B cell (primary cell): ENCODE data around the gene CAPS. TPM values are rescaled to one million over a fixed set of nuclear protein-coding genes. Genes with fewer than 3 reads are reported as not detected.

Experiments
- ATAC-seq: fragments of 200-7000 bp; cut with Tn5 transposase; one replicate; pipeline ENCODE4 v1.10.0; 2021; ENCODE audit warnings: low read depth, mild to moderate bottlenecking, moderate number of reproducible peaks, moderate library complexity
- CTCF ChIA-PET: fragments of 350-600 bp; sonication (Branson Sonifier 250); formaldehyde crosslinking; loops from one replicate; lab custom pipeline; 2021; ENCODE audit warnings: antibody characterized with exemption, inconsistent platforms; lab: Charles Lee
- POLR2A ChIA-PET: fragments of 350-600 bp; sonication (Branson Sonifier 250); formaldehyde crosslinking; loops from one replicate; lab custom pipeline; 2021; ENCODE audit warnings: antibody characterized with exemption; lab: Charles Lee
- DNase-seq: peaks from one replicate; pipeline ENCODE4 v3.0.0; 2013
- H2AFZ ChIP-seq: 2 replicates; pipeline ENCODE4 v1.6.1; 2012; ENCODE audit warnings: mild to moderate bottlenecking, low read depth, low read length; ENCODE audit not compliant: insufficient read depth, poor library complexity, severe bottlenecking
- H3K27ac ChIP-seq, 2 donors: 1 replicate in 1 of 2; 2 replicates in 1 of 2; pipeline ENCODE4 v1.5.1; 2012 to 2013; ENCODE audit warnings: low read length in 2 of 2, mild to moderate bottlenecking in 2 of 2, moderate library complexity in 1 of 2
- H3K27me3 ChIP-seq, 4 experiments: fragments of 200-600 bp in 1 of 4; sonication (generic) in 1 of 4; replicated peaks in 1 of 4; 1 replicate in 2 of 4; 2 replicates in 2 of 4; pipeline versions ENCODE4 v1.6.1 to v1.7.0; 2013 to 2016; ENCODE audit warnings: low read length in 3 of 4, mild to moderate bottlenecking in 2 of 4, mixed read lengths in 1 of 4, moderate library complexity in 1 of 4; ENCODE audit not compliant: insufficient read depth in 4 of 4, control insufficient read depth in 3 of 4; ENCODE audit errors: control extremely low read depth in 1 of 4
- H3K36me3 ChIP-seq, 2 experiments: replicated peaks in 1 of 2; 1 replicate in 1 of 2; 2 replicates in 1 of 2; pipeline versions ENCODE4 v1.6.1 to v1.7.1; 2013; ENCODE audit warnings: low read length in 1 of 2; ENCODE audit not compliant: insufficient read depth in 2 of 2, control insufficient read depth in 1 of 2; ENCODE audit errors: control extremely low read depth in 1 of 2, extremely low read depth in 1 of 2
- H3K4me1 ChIP-seq, 2 donors: fragments of 200-600 bp in 1 of 2; sonication (generic) in 1 of 2; 1 replicate in 1 of 2; 2 replicates in 1 of 2; pipeline versions ENCODE4 v1.5.1 to v1.6.1; 2013 to 2017; ENCODE audit warnings: low read length in 2 of 2; ENCODE audit not compliant: control insufficient read depth in 2 of 2, insufficient read depth in 2 of 2
- H3K4me2 ChIP-seq: replicated peaks from 2 replicates; pipeline ENCODE3; 2012; ENCODE audit warnings: mild to moderate bottlenecking, low read depth, low read length; ENCODE audit not compliant: poor library complexity, severe bottlenecking
- H3K4me3 ChIP-seq, 5 experiments: fragments of 200-600 bp in 1 of 5; sonication (generic) in 1 of 5; 1 replicate in 3 of 5; 2 replicates in 2 of 5; pipeline versions ENCODE4 v1.5.1 to v1.7.0; 2011 to 2016; ENCODE audit warnings: low read length in 4 of 5, mild to moderate bottlenecking in 4 of 5, low read depth in 2 of 5, control low read depth in 1 of 5, moderate library complexity in 1 of 5; ENCODE audit not compliant: insufficient read depth in 1 of 5; ENCODE audit errors: control extremely low read depth in 1 of 5, extremely low read depth in 1 of 5
- H3K79me2 ChIP-seq: fragments of 200-600 bp; sonication (generic); one replicate; pipeline ENCODE4 v1.6.0; 2016; ENCODE audit warnings: low read length; ENCODE audit not compliant: control insufficient read depth, insufficient read depth
- H3K9ac ChIP-seq: fragments of 200-600 bp; sonication (generic); 2 replicates; pipeline ENCODE4 v1.6.1; 2017; ENCODE audit warnings: mild to moderate bottlenecking, low read length, moderate library complexity
- H3K9me3 ChIP-seq, 3 donors: one replicate each; pipeline versions ENCODE4 v1.6.1 to v1.7.1; 2013; ENCODE audit warnings: low read length in 2 of 3; ENCODE audit not compliant: control insufficient read depth in 2 of 3, insufficient read depth in 1 of 3; ENCODE audit errors: control extremely low read depth in 1 of 3
- H4K20me1 ChIP-seq: 2 replicates; pipeline ENCODE4 v1.6.0; 2012; ENCODE audit warnings: mild to moderate bottlenecking, low read length; ENCODE audit not compliant: insufficient read depth, control insufficient read depth, poor library complexity, severe bottlenecking
- H3K27ac Mint-ChIP-seq: one replicate; pipeline ENCODE4 v1.8.0; 2021; ENCODE audit warnings: mixed read lengths
- H3K27me3 Mint-ChIP-seq: one replicate; pipeline ENCODE4 v1.8.0; 2021; ENCODE audit warnings: mixed read lengths
- H3K4me1 Mint-ChIP-seq: one replicate; pipeline ENCODE4 v1.8.0; 2021; ENCODE audit warnings: mixed read lengths
- H3K4me3 Mint-ChIP-seq: one replicate; pipeline ENCODE4 v1.8.0; 2021; ENCODE audit warnings: mixed read lengths
- H3K9me3 Mint-ChIP-seq: one replicate; pipeline ENCODE4 v1.8.0; 2022; ENCODE audit warnings: mixed read lengths; ENCODE audit not compliant: insufficient read depth
- EZH2 ChIP-seq: IDR thresholded peaks from 2 replicates; pipeline ENCODE4 v1.6.1; 2012; ENCODE audit warnings: borderline replicate concordance, low read depth, mild to moderate bottlenecking, moderate library complexity, low read length; ENCODE audit not compliant: insufficient read depth, poor library complexity, severe bottlenecking
- WGBS: methylation state at CpG from one replicate; pipeline ENCODE4 v1.1.5; 2013; ENCODE audit warnings: missing lambda C conversion rate; ENCODE audit not compliant: insufficient coverage; 5-methylcytosine and 5-hydroxymethylcytosine counted together
- intact Hi-C: fragments of 100-400 bp; cut with micrococcal nuclease; formaldehyde crosslinking; loops from one replicate; pipeline ENCODE4 v1.10.0; 2022
- polyA plus RNA-seq: library from polyadenylated mRNA; depleted of rRNA; stranded (reverse); fragments of >200 nt; gene quantifications from 2 replicates; pipeline ENCODE4 v1.2.3, GENCODE V29; 2012
- total RNA-seq, 2 donors: library from RNA; stranded (reverse); fragments of 120-200 nt in 1 of 2; gene quantifications; 1 replicate in 1 of 2; 2 replicates in 1 of 2; pipeline versions ENCODE4 v1.2.3 to v1.2.4, GENCODE V29; 2013 to 2022
- TF ChIP-seq, protein P1 (sequence below): fragments of 200-600 bp; IDR thresholded peaks from one replicate; pipeline ENCODE4 v1.8.0; 2022; ENCODE audit warnings: antibody characterized with exemption, mild to moderate bottlenecking

CAPS gene
- total and polyA plus RNA-seq, 2 donors (not counting 1 experiment from before 2014, with no cell fraction given), result 40.0 to 65.7 TPM

DNA sequence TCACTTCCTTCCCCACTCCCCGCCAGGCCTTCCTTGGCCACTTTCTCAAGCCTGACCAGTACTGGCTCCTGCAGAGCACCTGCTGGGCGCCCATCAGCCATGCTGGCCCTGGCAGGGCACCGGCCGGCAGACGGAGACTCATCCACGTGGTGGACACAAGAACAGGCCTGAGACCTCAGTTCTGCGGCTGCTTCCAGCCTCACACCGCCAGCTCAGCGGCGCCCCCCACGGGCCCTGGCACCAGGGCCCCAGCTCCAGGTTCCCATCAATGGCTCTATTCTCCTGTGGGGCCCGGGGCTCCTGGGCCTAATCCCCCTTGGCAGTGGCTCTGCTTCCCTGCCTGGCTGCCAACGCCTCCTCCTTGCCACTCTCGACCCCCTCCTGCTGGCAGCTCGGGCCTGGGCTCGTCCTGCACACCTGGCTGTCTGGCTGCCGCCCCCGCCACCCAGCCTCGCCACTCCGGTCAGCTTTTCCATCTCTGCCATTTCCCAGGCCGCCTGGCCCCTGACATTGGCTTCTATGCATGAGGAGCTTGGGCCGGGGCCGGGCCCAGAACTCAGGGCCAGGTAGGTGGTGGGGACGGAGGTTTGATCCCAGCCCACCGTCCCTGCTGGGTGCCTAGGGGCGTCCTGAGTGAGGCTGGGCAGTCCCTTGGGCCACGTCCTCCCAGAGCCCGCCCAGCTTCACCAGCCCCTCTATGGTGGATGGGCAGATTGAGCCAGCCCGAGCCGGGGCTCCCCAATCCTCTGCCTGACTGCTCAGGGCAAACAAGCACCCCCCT lies 16.7 kb upstream of the CAPS start:
- peaks cover 0 to under 1% (median 0%) of the 10 kb centered on the region in 4 experiments for H3K27me3 ChIP-seq
- H3K4me1 Mint-ChIP-seq, result peaks cover 11% of the 10 kb centered on the region
- peaks cover 0 to 4% (median 0%) of the 10 kb centered on the region in 3 donors for H3K9me3 ChIP-seq
- H3K9me3 Mint-ChIP-seq, result no peaks in the 10 kb centered on the region
- H3K4me3 Mint-ChIP-seq, result no peak overlapping the region
- no peak for ATAC-seq
- peaks cover under 1 to 3% of the 10 kb centered on the region in 2 donors for H3K4me1 ChIP-seq
- no peak overlapping the region for H3K27ac ChIP-seq
- intact Hi-C loops, result no loop called here
- H3K79me2 ChIP-seq, result peaks cover 30% of the 10 kb centered on the region
- TF ChIP-seq EZH2, result no peak
- ChIA-PET POLR2A (no interaction called here), CTCF (no interaction called here)
- H3K36me3 ChIP-seq, result peaks cover 0 to 13% of the 10 kb centered on the region in 2 experiments
- no peak overlapping the region for H3K4me2 ChIP-seq
- DNase-seq, result no peak
- H4K20me1 ChIP-seq, result peaks cover 48% of the 10 kb centered on the region
- no peak overlapping the region for H3K4me3 ChIP-seq
- H3K27ac Mint-ChIP-seq, result no peak overlapping the region
- no peak overlapping the region for H2AFZ ChIP-seq
- WGBS, result 97% methylated on average over 28 of the region's 30 CpGs
- no peaks in the 10 kb centered on the region for H3K27me3 Mint-ChIP-seq
- no peak overlapping the region for H3K9ac ChIP-seq

DNA sequence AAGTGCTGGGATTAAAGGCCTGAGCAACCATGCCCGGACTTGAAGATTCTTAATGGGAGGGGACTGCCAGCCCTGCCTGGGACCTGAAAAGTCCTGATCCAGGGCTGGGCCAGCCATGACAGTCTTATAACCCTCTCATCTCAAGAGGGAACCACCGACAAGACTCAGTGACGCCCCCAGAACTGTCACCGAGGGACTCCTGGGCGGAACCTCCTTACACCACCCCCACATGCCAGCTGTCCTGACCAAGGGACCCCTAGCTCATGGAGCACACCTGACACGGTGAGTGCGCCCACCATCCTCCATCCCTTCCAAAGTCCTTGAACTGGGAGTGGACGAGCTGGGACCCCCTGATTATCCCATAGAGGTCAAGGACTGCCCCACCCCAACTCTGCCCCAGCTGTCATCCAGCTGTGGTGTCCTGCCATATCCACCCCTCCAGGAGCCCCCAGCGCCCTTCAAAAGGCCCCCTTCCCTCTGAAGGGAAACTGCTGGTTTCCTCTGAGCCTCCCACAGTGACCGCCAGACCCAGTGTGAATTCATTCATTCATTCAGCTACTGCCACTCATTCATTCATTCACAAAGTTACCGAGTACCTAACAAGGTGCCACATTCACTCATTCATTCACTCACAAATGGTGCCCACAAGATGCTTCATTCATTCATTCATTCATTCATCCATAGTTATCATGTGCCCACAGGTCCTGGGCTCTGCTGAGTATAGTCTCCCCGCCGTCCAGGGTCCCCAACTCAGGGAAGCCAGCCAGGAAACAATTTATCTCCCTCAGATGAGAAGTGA lies 14.1 kb upstream of the CAPS start:
- intact Hi-C loops, result loop anchor here (5.0 kb wide), 1 partner anchor 933 kb away; the partner anchor contains the start of gene KDM4B
- H3K79me2 ChIP-seq, result peaks cover 44% of the 10 kb centered on the region
- DNase-seq, result no peak
- no peak overlapping the region for H2AFZ ChIP-seq
- peaks cover 0 to 4% (median 0%) of the 10 kb centered on the region in 3 donors for H3K9me3 ChIP-seq
- no peak overlapping the region for H3K4me3 Mint-ChIP-seq
- CTCF ChIA-PET, result no interaction called here
- H3K4me1 Mint-ChIP-seq, result peaks cover 24% of the 10 kb centered on the region
- H3K36me3 ChIP-seq, result peaks cover 0 to 13% of the 10 kb centered on the region in 2 experiments
- H3K27ac ChIP-seq, result no peak overlapping the region
- H3K9ac ChIP-seq, result no peak overlapping the region
- H3K4me1 ChIP-seq, result peaks cover 6 to 13% of the 10 kb centered on the region in 2 donors
- TF ChIP-seq, protein P1, sequence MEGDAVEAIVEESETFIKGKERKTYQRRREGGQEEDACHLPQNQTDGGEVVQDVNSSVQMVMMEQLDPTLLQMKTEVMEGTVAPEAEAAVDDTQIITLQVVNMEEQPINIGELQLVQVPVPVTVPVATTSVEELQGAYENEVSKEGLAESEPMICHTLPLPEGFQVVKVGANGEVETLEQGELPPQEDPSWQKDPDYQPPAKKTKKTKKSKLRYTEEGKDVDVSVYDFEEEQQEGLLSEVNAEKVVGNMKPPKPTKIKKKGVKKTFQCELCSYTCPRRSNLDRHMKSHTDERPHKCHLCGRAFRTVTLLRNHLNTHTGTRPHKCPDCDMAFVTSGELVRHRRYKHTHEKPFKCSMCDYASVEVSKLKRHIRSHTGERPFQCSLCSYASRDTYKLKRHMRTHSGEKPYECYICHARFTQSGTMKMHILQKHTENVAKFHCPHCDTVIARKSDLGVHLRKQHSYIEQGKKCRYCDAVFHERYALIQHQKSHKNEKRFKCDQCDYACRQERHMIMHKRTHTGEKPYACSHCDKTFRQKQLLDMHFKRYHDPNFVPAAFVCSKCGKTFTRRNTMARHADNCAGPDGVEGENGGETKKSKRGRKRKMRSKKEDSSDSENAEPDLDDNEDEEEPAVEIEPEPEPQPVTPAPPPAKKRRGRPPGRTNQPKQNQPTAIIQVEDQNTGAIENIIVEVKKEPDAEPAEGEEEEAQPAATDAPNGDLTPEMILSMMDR, result no peak
- no peak for TF ChIP-seq EZH2
- H4K20me1 ChIP-seq, result peaks cover 59% of the 10 kb centered on the region
- no peak overlapping the region for H3K4me3 ChIP-seq
- POLR2A ChIA-PET, result no interaction called here
- no peak overlapping the region for H3K4me2 ChIP-seq
- H3K27ac Mint-ChIP-seq, result no peak overlapping the region
- no peaks in the 10 kb centered on the region for H3K9me3 Mint-ChIP-seq
- H3K27me3 Mint-ChIP-seq, result no peaks in the 10 kb centered on the region
- H3K27me3 ChIP-seq, result no peaks in the 10 kb centered on the region
- no peak for ATAC-seq
- 93% methylated on average over 10 of the region's 13 CpGs for WGBS
